K562 (cell line): Measurements from ENCODE around the gene FASTK. TPM values are rescaled to one million over a fixed set of nuclear protein-coding genes. Genes with fewer than 3 reads are reported as not detected.
A peak's percentile ranks its signal among the peaks of the same experiment; 100 is the strongest.

ENCODE experiments used
- CTCFL ChIP-seq: IDR thresholded peaks from 2 replicates; pipeline ENCODE4 v1.6.1; 2011; ENCODE audit warnings: borderline replicate concordance, low read depth, mild to moderate bottlenecking, moderate library complexity, low read length; ENCODE audit not compliant: insufficient read depth, poor library complexity, severe bottlenecking
- HDAC6 ChIP-seq: IDR thresholded peaks from 2 replicates; pipeline ENCODE4 v1.6.1; 2012; ENCODE audit warnings: low read depth, mild to moderate bottlenecking, control low read depth, inconsistent platforms, low read length, moderate library complexity
- HMBOX1 ChIP-seq: sonication (generic); IDR thresholded peaks from 2 replicates; pipeline ENCODE4 v1.6.1; 2016
- HOMEZ ChIP-seq: fragments of 250-450 bp; sonication (Bioruptor Pico); IDR thresholded peaks from 2 replicates; pipeline ENCODE4 v1.4.0; 2020; ENCODE audit warnings: mild to moderate bottlenecking, moderate library complexity
- MXD1 ChIP-seq: fragments of 250-450 bp; sonication (Bioruptor Pico); IDR thresholded peaks from 2 replicates; pipeline ENCODE4 v1.8.0; 2021; ENCODE audit warnings: borderline replicate concordance, mild to moderate bottlenecking, moderate library complexity; ENCODE audit not compliant: poor library complexity, severe bottlenecking
- TBL1XR1 ChIP-seq, 2 experiments: IDR thresholded peaks; 2 replicates each; pipeline ENCODE4 v1.6.1; 2012; ENCODE audit warnings: improper control_type of control experiment in 2 of 2, low read length in 2 of 2, mild to moderate bottlenecking in 1 of 2
- ZNF354B ChIP-seq: fragments of 250-450 bp; sonication (Bioruptor Pico); IDR thresholded peaks from 2 replicates; pipeline ENCODE4 v1.4.0; 2020
- ZNF717 ChIP-seq: fragments of 250-450 bp; sonication (Bioruptor Pico); IDR thresholded peaks from 2 replicates; pipeline ENCODE4 v1.5.0; 2021
- ZNF830 ChIP-seq: fragments of 250-450 bp; sonication (Bioruptor Pico); IDR thresholded peaks from 2 replicates; pipeline ENCODE4 v1.5.0; 2021; ENCODE audit warnings: mild to moderate bottlenecking
- polyA plus RNA-seq, 8 experiments: library from polyadenylated mRNA; depleted of rRNA in 4 of 8; stranded (reverse) in 5 of 8; unstranded in 3 of 8; fragments of >200 nt; fragmentation: Nextera tagmentation in 2 of 8; fragmentation: Illumina TruSeq in 1 of 8; extraction: Ambion mirVana in 2 of 8; extraction: Trizol in 1 of 8; gene quantifications; 2 replicates each; pipeline versions ENCODE4 v1.2.1 to v1.2.3, GENCODE V29; 2011 to 2014; ENCODE audit warnings: inconsistent platforms in 1 of 8, missing spikeins in 1 of 8
- total RNA-seq, 7 experiments: library from RNA; depleted of rRNA in 6 of 7; stranded (reverse); fragments of >200 nt in 6 of 7; fragmentation: Illumina TruSeq in 2 of 7; extraction: Trizol in 2 of 7; gene quantifications; 2 replicates each; pipeline versions ENCODE4 v1.2.1 to v1.2.3, GENCODE V29; 2011 to 2021; ENCODE audit warnings: low replicate concordance in 1 of 7
- TF ChIP-seq, protein P1 (sequence below): fragments of 250-450 bp; sonication (Bioruptor Pico); IDR thresholded peaks from 2 replicates; pipeline ENCODE4 v1.5.1; 2021; ENCODE audit warnings: mild to moderate bottlenecking
- TF ChIP-seq, protein P2 (sequence below), 2 experiments: fragments of 450-650 bp; formaldehyde crosslinking in 1 of 2; IDR thresholded peaks; 2 replicates each; pipeline versions ENCODE4 v1.4.0 to v1.6.1; 2014 to 2020; ENCODE audit warnings: mild to moderate bottlenecking in 2 of 2, borderline replicate concordance in 1 of 2, low read depth in 1 of 2

FASTK gene
- total and polyA plus RNA-seq, 9 of the 15 experiments (the other 6 are each of a cell fraction or from before 2014, with no cell fraction given) = 0.51 to 150 (median 48.2) TPM

DNA sequence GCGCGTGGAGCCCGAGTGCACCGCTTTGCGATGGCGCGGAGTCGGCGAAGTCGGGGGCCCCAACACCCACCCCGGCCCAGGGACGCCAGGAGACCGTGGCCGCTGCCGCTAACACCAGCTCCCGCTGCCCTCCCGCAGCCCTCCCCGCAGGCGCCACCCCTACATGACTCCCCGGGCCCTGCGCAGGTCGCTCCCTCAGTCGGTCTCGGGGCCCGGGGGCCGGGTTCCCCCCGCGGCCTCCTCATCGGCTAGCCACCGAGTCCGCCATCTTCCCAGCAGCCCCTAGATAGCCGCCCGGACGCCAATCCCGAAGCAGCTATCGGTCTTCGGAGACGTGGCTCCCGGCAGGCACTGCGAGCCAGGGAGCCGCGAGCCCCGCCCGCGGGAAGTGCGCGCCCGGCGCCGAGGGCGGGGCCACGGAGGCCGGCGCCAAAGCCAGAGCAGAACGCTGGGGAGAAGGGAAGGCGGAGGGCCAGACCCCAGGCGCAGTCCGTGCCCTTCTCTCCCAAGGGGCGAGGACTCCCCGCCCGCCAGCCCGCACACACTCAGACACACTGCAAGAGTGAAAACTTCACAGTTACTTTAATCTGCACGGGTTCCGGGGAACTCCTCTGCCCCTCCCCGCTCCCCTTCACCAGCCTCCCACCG, at the start of gene FASTK (continued):
- TF ChIP-seq HOMEZ (CRISPR knock-in tag) = no peak
- TF ChIP-seq, protein P1, sequence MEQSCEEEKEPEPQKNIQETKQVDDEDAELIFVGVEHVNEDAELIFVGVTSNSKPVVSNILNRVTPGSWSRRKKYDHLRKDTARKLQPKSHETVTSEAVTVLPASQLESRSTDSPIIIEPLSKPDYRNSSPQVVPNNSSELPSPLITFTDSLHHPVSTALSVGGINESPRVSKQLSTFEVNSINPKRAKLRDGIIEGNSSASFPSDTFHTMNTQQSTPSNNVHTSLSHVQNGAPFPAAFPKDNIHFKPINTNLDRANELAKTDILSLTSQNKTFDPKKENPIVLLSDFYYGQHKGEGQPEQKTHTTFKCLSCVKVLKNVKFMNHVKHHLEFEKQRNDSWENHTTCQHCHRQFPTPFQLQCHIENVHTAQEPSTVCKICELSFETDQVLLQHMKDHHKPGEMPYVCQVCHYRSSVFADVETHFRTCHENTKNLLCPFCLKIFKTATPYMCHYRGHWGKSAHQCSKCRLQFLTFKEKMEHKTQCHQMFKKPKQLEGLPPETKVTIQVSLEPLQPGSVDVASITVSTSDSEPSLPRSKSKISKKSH (CRISPR knock-in tag) = no peak
- peak; percentile 92 for TF ChIP-seq ZNF830 (CRISPR knock-in tag)
- 0 out of 2 replicates have a peak, but pooled peaks have one; percentile 25 for TF ChIP-seq HDAC6
- no peak for TF ChIP-seq MXD1 (CRISPR knock-in tag)
- TF ChIP-seq CTCFL = no peak
- no peak for TF ChIP-seq ZNF354B (CRISPR knock-in tag)
- peak; percentile 20 to 81; a peak in 3 of 4 replicates for TF ChIP-seq TBL1XR1 (IDR thresholded peaks at IDR 0.05; ENCODE audit: low read length in 2 of 2)
- TF ChIP-seq, protein P2, sequence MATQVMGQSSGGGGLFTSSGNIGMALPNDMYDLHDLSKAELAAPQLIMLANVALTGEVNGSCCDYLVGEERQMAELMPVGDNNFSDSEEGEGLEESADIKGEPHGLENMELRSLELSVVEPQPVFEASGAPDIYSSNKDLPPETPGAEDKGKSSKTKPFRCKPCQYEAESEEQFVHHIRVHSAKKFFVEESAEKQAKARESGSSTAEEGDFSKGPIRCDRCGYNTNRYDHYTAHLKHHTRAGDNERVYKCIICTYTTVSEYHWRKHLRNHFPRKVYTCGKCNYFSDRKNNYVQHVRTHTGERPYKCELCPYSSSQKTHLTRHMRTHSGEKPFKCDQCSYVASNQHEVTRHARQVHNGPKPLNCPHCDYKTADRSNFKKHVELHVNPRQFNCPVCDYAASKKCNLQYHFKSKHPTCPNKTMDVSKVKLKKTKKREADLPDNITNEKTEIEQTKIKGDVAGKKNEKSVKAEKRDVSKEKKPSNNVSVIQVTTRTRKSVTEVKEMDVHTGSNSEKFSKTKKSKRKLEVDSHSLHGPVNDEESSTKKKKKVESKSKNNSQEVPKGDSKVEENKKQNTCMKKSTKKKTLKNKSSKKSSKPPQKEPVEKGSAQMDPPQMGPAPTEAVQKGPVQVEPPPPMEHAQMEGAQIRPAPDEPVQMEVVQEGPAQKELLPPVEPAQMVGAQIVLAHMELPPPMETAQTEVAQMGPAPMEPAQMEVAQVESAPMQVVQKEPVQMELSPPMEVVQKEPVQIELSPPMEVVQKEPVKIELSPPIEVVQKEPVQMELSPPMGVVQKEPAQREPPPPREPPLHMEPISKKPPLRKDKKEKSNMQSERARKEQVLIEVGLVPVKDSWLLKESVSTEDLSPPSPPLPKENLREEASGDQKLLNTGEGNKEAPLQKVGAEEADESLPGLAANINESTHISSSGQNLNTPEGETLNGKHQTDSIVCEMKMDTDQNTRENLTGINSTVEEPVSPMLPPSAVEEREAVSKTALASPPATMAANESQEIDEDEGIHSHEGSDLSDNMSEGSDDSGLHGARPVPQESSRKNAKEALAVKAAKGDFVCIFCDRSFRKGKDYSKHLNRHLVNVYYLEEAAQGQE (IDR thresholded peaks at IDR 0.05; ENCODE audit: borderline replicate concordance) = no peak
- TF ChIP-seq, protein P2 (CRISPR knock-in tag; IDR thresholded peaks at IDR 0.05; ENCODE audit: low read depth) = peak; percentile 63; the same call in 1 of the 2 replicates
- TF ChIP-seq ZNF717 (CRISPR knock-in tag) = no peak
- TF ChIP-seq HMBOX1 = no peak
